Loucy (cell line): ENCODE data around the gene ARHGAP26.

ENCODE experiments used
- EZH2phosphoT487 ChIP-seq: fragments of 200-600 bp; IDR thresholded peaks from 2 replicates; pipeline ENCODE4 v1.6.1; 2018; ENCODE audit warnings: antibody characterized with exemption, mild to moderate bottlenecking, moderate library complexity, borderline replicate concordance
- TF ChIP-seq, protein P1 (sequence below): fragments of 200-600 bp; sonication (generic); conservative IDR thresholded peaks from 2 replicates; pipeline ENCODE4 v1.5.1; 2014; ENCODE audit warnings: mild to moderate bottlenecking, antibody characterized with exemption, low read length

DNA sequence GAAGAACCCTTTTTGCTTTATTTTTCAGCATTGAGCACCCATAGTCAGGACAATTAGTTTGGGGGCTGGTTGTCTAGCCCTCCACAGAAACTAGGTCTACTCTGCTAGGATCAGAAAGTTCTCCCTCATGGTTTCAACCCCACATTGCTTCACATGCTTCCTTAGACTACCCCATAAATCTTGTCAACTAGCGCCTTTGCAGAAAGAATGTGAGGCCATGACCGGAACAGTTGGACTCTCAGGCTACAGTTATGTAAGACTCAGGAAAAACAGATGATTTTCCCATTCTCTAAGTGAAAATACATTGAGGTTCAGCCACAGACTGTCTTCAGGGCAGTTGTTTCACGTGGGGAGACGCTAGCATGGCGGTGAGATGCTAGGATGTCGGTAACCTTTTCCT is 377.7 kb downstream of the ARHGAP26 start:
- TF ChIP-seq, protein P1, sequence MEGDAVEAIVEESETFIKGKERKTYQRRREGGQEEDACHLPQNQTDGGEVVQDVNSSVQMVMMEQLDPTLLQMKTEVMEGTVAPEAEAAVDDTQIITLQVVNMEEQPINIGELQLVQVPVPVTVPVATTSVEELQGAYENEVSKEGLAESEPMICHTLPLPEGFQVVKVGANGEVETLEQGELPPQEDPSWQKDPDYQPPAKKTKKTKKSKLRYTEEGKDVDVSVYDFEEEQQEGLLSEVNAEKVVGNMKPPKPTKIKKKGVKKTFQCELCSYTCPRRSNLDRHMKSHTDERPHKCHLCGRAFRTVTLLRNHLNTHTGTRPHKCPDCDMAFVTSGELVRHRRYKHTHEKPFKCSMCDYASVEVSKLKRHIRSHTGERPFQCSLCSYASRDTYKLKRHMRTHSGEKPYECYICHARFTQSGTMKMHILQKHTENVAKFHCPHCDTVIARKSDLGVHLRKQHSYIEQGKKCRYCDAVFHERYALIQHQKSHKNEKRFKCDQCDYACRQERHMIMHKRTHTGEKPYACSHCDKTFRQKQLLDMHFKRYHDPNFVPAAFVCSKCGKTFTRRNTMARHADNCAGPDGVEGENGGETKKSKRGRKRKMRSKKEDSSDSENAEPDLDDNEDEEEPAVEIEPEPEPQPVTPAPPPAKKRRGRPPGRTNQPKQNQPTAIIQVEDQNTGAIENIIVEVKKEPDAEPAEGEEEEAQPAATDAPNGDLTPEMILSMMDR: no peak
- TF ChIP-seq EZH2phosphoT487: no peak
